HEK293 (cell line): Measurements from ENCODE around the gene KIAA1958.

ENCODE experiments used
- CTCF ChIA-PET: fragments of 350-600 bp; formaldehyde crosslinking; extraction: SDS; loops from one replicate; lab custom pipeline; 2021; ENCODE audit warnings: antibody characterized with exemption; lab: Yijun Ruan, JAX
- POLR2A ChIA-PET: fragments of 300-600 bp; formaldehyde crosslinking; extraction: SDS; loops from one replicate; lab custom pipeline; 2020; ENCODE audit warnings: antibody characterized with exemption, inconsistent platforms; lab: Yijun Ruan, JAX
- H3K27ac ChIP-seq: fragments of 200-500 bp; sonication (Bioruptor generic); 2 replicates; pipeline ENCODE4 v1.5.1; 2014; ENCODE audit warnings: low read depth, low read length, control low read depth, inconsistent platforms; ENCODE audit errors: extremely low read depth
- H3K36me3 ChIP-seq, 2 experiments: fragments of 200-500 bp in 1 of 2; sonication (Bioruptor generic) in 1 of 2; 1 replicate in 1 of 2; 2 replicates in 1 of 2; pipeline ENCODE4 v1.5.1; 2014 to 2017; ENCODE audit warnings: inconsistent platforms in 2 of 2, low read length in 2 of 2; ENCODE audit not compliant: control insufficient read depth in 2 of 2, insufficient read depth in 1 of 2
- H3K4me1 ChIP-seq: fragments of 200-500 bp; sonication (Bioruptor generic); 2 replicates; pipeline ENCODE4 v1.5.1; 2014; ENCODE audit warnings: mild to moderate bottlenecking, low read length, inconsistent platforms; ENCODE audit not compliant: control insufficient read depth, insufficient read depth
- H3K4me3 ChIP-seq: 2 replicates; pipeline ENCODE4 v1.5.1; 2011; ENCODE audit warnings: low read depth, mild to moderate bottlenecking, control low read depth, low read length, moderate library complexity
- H3K9me3 ChIP-seq: fragments of 200-500 bp; sonication (Bioruptor generic); 2 replicates; pipeline ENCODE4 v1.5.1; 2014; ENCODE audit warnings: low read depth, low read length, inconsistent platforms; ENCODE audit not compliant: control insufficient read depth, insufficient read depth
- GLIS2 ChIP-seq: fragments of 450-650 bp; formaldehyde crosslinking; IDR thresholded peaks from 2 replicates; pipeline ENCODE4 v1.5.1; 2016; ENCODE audit warnings: missing biosample characterization, missing genetic modification characterization
- KLF9 ChIP-seq: fragments of 450-650 bp; formaldehyde crosslinking; IDR thresholded peaks from 2 replicates; pipeline ENCODE4 v1.5.1; 2016; ENCODE audit warnings: missing biosample characterization, missing genetic modification characterization, low read depth
- SCRT2 ChIP-seq: fragments of 450-650 bp; formaldehyde crosslinking; IDR thresholded peaks from 2 replicates; pipeline ENCODE4 v1.5.1; 2016; ENCODE audit warnings: missing biosample characterization, missing genetic modification characterization
- ZBTB21 ChIP-seq: fragments of 450-650 bp; formaldehyde crosslinking; IDR thresholded peaks from 2 replicates; pipeline ENCODE4 v1.5.1; 2017; ENCODE audit warnings: missing biosample characterization, missing genetic modification characterization
- ZNF10 ChIP-seq: fragments of 450-650 bp; formaldehyde crosslinking; IDR thresholded peaks from 2 replicates; pipeline ENCODE4 v1.5.1; 2017; ENCODE audit warnings: missing biosample characterization, missing genetic modification characterization
- ZNF114 ChIP-seq: fragments of 450-650 bp; formaldehyde crosslinking; IDR thresholded peaks from 2 replicates; pipeline ENCODE4 v1.5.0; 2017; ENCODE audit warnings: missing biosample characterization, missing genetic modification characterization
- ZNF132 ChIP-seq: fragments of 450-650 bp; formaldehyde crosslinking; IDR thresholded peaks from 2 replicates; pipeline ENCODE4 v1.5.1; 2017; ENCODE audit warnings: missing biosample characterization, missing genetic modification characterization, borderline replicate concordance
- ZNF155 ChIP-seq: fragments of 450-650 bp; formaldehyde crosslinking; IDR thresholded peaks from 2 replicates; pipeline ENCODE4 v1.5.1; 2016; ENCODE audit warnings: missing biosample characterization, missing genetic modification characterization
- ZNF223 ChIP-seq: fragments of 450-650 bp; formaldehyde crosslinking; IDR thresholded peaks from 2 replicates; pipeline ENCODE4 v1.5.1; 2016; ENCODE audit warnings: missing biosample characterization, missing genetic modification characterization
- ZNF530 ChIP-seq: fragments of 450-650 bp; formaldehyde crosslinking; IDR thresholded peaks from 2 replicates; pipeline ENCODE4 v1.5.1; 2016; ENCODE audit warnings: low read depth, missing biosample characterization, missing genetic modification characterization
- ZNF544 ChIP-seq: fragments of 450-650 bp; formaldehyde crosslinking; IDR thresholded peaks from 2 replicates; pipeline ENCODE4 v1.5.0; 2017; ENCODE audit warnings: missing biosample characterization, missing genetic modification characterization
- ZNF558 ChIP-seq: fragments of 450-650 bp; formaldehyde crosslinking; IDR thresholded peaks from 2 replicates; pipeline ENCODE4 v1.5.1; 2016; ENCODE audit warnings: missing biosample characterization, missing genetic modification characterization
- ZNF560 ChIP-seq: fragments of 450-650 bp; formaldehyde crosslinking; IDR thresholded peaks from 2 replicates; pipeline ENCODE4 v1.5.1; 2017; ENCODE audit warnings: missing biosample characterization, missing genetic modification characterization, borderline replicate concordance
- TF ChIP-seq, protein P1 (sequence below): fragments of 450-650 bp; formaldehyde crosslinking; IDR thresholded peaks from 2 replicates; pipeline ENCODE4 v1.5.1; 2017; ENCODE audit warnings: missing biosample characterization, mild to moderate bottlenecking, missing genetic modification characterization, moderate library complexity
- TF ChIP-seq, protein P2 (sequence below): fragments of 450-650 bp; formaldehyde crosslinking; optimal IDR thresholded peaks from 2 replicates; pipeline ENCODE3; 2016; ENCODE audit warnings: missing biosample characterization, mild to moderate bottlenecking, missing genetic modification characterization
- TF ChIP-seq, protein P3 (sequence below): fragments of 450-650 bp; formaldehyde crosslinking; IDR thresholded peaks from 2 replicates; pipeline ENCODE4 v1.5.1; 2016; ENCODE audit warnings: missing biosample characterization, missing genetic modification characterization

The KIAA1958 gene

DNA sequence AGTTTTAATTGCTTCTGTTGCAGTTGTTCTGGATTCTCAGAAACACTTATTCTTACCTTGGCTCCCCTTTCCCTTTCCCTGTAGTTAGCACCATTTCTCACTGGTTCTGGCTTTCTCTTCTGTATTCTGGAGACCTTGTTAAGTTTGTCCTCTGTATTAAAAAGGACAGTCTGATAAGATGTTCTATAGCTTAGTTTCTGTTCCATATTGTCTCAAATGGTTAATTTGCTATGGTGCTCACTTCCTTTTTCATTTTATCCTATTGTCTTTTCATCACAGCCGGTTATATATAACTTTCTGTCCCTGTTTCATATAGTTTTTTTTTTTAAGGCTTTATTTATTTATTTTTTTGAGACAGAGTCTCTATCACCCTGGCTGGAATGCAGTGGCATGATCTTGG, 41.4 kb upstream of the KIAA1958 start:
- no peaks in the 10 kb centered on the region for H3K4me1 ChIP-seq
- no peaks in the 10 kb centered on the region for H3K9me3 ChIP-seq
- H3K4me3 ChIP-seq: no peak overlapping the region
- TF ChIP-seq GLIS2 (tag by site-specific recombination): no peak
- no peak for TF ChIP-seq ZNF530 (tag by site-specific recombination)
- TF ChIP-seq ZNF155: no peak
- CTCF ChIA-PET: interaction anchor here (0.6 to 0.7 kb wide), 4 partner anchors 53 to 423 kb away, joined by 3 to 7 read pairs (median 3); no protein-coding TSS in a partner anchor
- POLR2A ChIA-PET: interaction anchor here (1.3 kb wide), 1 partner anchor 65 kb away, joined by 5 read pairs; the partner anchor contains the start of gene HSDL2
- H3K27ac ChIP-seq: no peak overlapping the region
- peaks cover 0 to 3% of the 10 kb centered on the region in 2 experiments; a peak in 2 of 3 replicates for H3K36me3 ChIP-seq

DNA sequence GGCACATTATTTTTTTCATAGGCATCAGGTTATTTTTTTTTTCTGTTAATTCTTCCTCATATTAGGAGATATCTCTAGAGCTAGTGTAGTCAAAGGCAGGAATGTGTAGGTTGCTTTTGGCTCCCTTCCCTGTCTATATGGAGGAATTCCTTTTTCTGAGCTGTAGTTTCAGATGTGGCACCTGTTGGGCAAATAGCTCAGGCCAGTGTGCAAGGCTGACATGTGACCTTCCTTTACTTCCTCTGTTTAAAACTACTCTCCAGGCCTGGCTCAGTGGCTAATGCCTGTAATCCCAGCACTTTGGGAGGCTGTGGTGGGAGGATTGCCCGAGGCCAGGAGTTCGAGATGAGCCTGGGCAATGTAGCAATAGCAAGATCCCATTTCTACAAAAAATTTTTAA, 40.5 kb upstream of the KIAA1958 start:
- no peak overlapping the region for H3K4me3 ChIP-seq
- CTCF ChIA-PET: interaction anchor here (0.7 kb wide), 1 partner anchor 158 kb away, joined by 3 read pairs; no protein-coding TSS in a partner anchor
- TF ChIP-seq SCRT2 (tag by site-specific recombination): peak; percentile 54; the same call in 1 of the 2 replicates
- no peak for TF ChIP-seq ZNF114
- no peak for TF ChIP-seq ZNF132 (tag by site-specific recombination)
- no peak for TF ChIP-seq ZBTB21 (tag by site-specific recombination)
- TF ChIP-seq, protein P1, sequence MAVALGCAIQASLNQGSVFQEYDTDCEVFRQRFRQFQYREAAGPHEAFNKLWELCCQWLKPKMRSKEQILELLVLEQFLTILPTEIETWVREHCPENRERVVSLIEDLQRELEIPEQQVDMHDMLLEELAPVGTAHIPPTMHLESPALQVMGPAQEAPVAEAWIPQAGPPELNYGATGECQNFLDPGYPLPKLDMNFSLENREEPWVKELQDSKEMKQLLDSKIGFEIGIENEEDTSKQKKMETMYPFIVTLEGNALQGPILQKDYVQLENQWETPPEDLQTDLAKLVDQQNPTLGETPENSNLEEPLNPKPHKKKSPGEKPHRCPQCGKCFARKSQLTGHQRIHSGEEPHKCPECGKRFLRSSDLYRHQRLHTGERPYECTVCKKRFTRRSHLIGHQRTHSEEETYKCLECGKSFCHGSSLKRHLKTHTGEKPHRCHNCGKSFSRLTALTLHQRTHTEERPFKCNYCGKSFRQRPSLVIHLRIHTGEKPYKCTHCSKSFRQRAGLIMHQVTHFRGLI (tag by site-specific recombination): no peak
- H3K36me3 ChIP-seq: peaks cover 0 to 3% of the 10 kb centered on the region in 2 experiments; a peak in 2 of 3 replicates
- POLR2A ChIA-PET: no interaction called here
- H3K4me1 ChIP-seq: no peaks in the 10 kb centered on the region
- no peaks in the 10 kb centered on the region for H3K9me3 ChIP-seq
- no peak overlapping the region for H3K27ac ChIP-seq

DNA sequence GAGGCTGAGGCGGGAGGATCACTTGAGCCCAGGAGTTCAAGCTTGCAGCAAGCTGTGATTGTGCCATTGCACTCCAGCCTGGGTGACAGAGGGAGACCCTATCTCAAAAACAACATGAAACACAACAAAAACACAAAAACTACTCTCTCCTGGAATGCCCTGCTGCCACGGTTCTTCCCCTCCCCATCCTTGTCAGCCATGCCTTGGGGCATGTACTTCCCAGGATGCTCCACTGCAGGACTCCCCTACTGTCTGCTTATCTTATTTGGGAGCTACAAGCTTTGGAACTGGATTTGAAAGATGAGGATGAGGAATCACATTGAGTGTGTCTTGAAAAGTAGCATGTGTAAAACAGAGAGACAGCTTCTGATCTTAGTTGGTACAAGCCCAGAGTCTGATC, 40.1 kb upstream of the KIAA1958 start:
- Histone ChIP-seq H3K27ac (no peak overlapping the region), H3K4me3 (no peak overlapping the region)
- POLR2A ChIA-PET: no interaction called here

DNA sequence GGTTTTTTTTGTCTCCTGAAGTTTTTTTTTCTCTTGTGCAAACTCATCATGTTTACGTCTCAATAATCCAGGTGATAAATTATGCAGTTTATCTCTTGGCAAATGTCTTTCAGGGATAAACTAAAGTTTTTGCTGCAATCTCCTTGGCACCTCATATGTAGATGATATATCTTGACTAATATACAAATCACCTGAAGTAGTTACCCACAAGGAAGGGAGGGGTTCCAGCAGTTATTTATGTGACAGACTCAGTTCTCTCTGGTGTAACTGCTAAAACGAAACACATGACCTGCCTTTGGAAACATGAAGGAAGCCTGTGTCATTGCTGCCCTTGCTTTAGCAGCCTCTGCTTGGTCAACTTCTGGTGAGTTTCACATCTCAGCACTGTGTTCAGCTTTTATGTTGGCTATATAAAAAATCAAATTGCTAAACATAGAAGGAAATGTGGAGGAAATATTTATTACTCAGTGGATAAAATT, 39.3 kb upstream of the KIAA1958 start:
- no peaks in the 10 kb centered on the region for H3K4me1 ChIP-seq
- POLR2A ChIA-PET: no interaction called here
- CTCF ChIA-PET: no interaction called here
- no peak overlapping the region for H3K4me3 ChIP-seq
- peaks cover 0 to 3% of the 10 kb centered on the region in 2 experiments; a peak in 2 of 3 replicates for H3K36me3 ChIP-seq
- H3K9me3 ChIP-seq: no peaks in the 10 kb centered on the region
- no peak overlapping the region for H3K27ac ChIP-seq
- no peak for TF ChIP-seq ZNF558
- no peak for TF ChIP-seq ZNF544 (tag by site-specific recombination)
- TF ChIP-seq, protein P2, sequence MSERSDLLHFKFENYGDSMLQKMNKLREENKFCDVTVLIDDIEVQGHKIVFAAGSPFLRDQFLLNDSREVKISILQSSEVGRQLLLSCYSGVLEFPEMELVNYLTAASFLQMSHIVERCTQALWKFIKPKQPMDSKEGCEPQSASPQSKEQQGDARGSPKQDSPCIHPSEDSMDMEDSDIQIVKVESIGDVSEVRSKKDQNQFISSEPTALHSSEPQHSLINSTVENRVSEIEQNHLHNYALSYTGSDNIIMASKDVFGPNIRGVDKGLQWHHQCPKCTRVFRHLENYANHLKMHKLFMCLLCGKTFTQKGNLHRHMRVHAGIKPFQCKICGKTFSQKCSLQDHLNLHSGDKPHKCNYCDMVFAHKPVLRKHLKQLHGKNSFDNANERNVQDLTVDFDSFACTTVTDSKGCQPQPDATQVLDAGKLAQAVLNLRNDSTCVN: no peak
- TF ChIP-seq, protein P3, sequence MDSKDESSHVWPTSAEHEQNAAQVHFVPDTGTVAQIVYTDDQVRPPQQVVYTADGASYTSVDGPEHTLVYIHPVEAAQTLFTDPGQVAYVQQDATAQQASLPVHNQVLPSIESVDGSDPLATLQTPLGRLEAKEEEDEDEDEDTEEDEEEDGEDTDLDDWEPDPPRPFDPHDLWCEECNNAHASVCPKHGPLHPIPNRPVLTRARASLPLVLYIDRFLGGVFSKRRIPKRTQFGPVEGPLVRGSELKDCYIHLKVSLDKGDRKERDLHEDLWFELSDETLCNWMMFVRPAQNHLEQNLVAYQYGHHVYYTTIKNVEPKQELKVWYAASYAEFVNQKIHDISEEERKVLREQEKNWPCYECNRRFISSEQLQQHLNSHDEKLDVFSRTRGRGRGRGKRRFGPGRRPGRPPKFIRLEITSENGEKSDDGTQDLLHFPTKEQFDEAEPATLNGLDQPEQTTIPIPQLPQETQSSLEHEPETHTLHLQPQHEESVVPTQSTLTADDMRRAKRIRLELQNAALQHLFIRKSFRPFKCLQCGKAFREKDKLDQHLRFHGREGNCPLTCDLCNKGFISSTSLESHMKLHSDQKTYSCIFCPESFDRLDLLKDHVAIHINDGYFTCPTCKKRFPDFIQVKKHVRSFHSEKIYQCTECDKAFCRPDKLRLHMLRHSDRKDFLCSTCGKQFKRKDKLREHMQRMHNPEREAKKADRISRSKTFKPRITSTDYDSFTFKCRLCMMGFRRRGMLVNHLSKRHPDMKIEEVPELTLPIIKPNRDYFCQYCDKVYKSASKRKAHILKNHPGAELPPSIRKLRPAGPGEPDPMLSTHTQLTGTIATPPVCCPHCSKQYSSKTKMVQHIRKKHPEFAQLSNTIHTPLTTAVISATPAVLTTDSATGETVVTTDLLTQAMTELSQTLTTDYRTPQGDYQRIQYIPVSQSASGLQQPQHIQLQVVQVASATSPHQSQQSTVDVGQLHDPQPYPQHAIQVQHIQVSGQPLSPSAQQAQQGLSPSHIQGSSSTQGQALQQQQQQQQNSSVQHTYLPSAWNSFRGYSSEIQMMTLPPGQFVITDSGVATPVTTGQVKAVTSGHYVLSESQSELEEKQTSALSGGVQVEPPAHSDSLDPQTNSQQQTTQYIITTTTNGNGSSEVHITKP (tag by site-specific recombination): no peak
- no peak for TF ChIP-seq ZNF223 (tag by site-specific recombination)
- no peak for TF ChIP-seq ZNF10 (tag by site-specific recombination)
- no peak for TF ChIP-seq KLF9 (tag by site-specific recombination)

More for the DNA sequence above, 40.1 kb upstream of the KIAA1958 start:
- TF ChIP-seq ZNF560: no peak
- TF ChIP-seq, protein P3 (tag by site-specific recombination): 0 out of 2 replicates have a peak, but pooled peaks have one; percentile 21
- TF ChIP-seq, all 188 proteins: peak for 1
- CTCF ChIA-PET: no interaction called here
- H3K36me3 ChIP-seq: peaks cover 0 to 3% of the 10 kb centered on the region in 2 experiments; a peak in 2 of 3 replicates
- no peaks in the 10 kb centered on the region for H3K9me3 ChIP-seq
- H3K4me1 ChIP-seq: no peaks in the 10 kb centered on the region
